ENCODE results near the gene ATP6V0D1. TPM values are rescaled to one million over a fixed set of nuclear protein-coding genes. Genes with fewer than 3 reads are reported as not detected.

Gene ATP6V0D1
- total RNA-seq, 2 donors from 2014 or later: 76.4 to 87.5 TPM

- Mint-ChIP-seq H3K27ac (no peak overlapping the region), H3K36me3 (ENCODE audit: low read depth) (peaks cover 7% of the 10 kb centered on the region), H3K4me1 (peaks cover 37% of the 10 kb centered on the region), H3K27me3 (no peaks in the 10 kb centered on the region), H3K4me3 (no peak overlapping the region)
- no peaks in the 10 kb centered on the region for H3K9me3 ChIP-seq (ENCODE audit: control insufficient read depth, low read length, poor library complexity, severe bottlenecking)
- DNase-seq (no peak), ATAC-seq (no peak)
These were observed 29.1 kb downstream of the ATP6V0D1 start for GRCh38 chr16:67451704-67452435.

- Mint-ChIP-seq H3K36me3 (ENCODE audit: low read depth) (peaks cover 7% of the 10 kb centered on the region), H3K27ac (peak overlapping the region; percentile 65), H3K4me1 (peaks cover 32% of the 10 kb centered on the region), H3K27me3 (no peaks in the 10 kb centered on the region), H3K4me3 (peak overlapping the region; percentile 63)
- DNase-seq (no peak), ATAC-seq (no peak)
- H3K9me3 ChIP-seq (ENCODE audit: control insufficient read depth, low read length, poor library complexity, severe bottlenecking): no peaks in the 10 kb centered on the region
These were observed 29.8 kb downstream of the ATP6V0D1 start for GRCh38 chr16:67451061-67451703.

- no peaks in the 10 kb centered on the region for H3K9me3 ChIP-seq (ENCODE audit: control insufficient read depth, low read length, poor library complexity, severe bottlenecking)
- Mint-ChIP-seq H3K4me1 (peaks cover 31% of the 10 kb centered on the region), H3K4me3 (no peak overlapping the region), H3K27me3 (no peaks in the 10 kb centered on the region), H3K27ac (peak overlapping the region; percentile 65), H3K36me3 (ENCODE audit: low read depth) (peaks cover 9% of the 10 kb centered on the region)
- ATAC-seq (no peak), DNase-seq (no peak)
These were observed 31.2 kb downstream of the ATP6V0D1 start for GRCh38 chr16:67449739-67450138.

- H3K4me3 Mint-ChIP-seq: no peak overlapping the region
- H3K36me3 Mint-ChIP-seq (ENCODE audit: low read depth): peaks cover 10% of the 10 kb centered on the region
- H3K27me3 Mint-ChIP-seq: no peaks in the 10 kb centered on the region
- H3K4me1 Mint-ChIP-seq: peaks cover 31% of the 10 kb centered on the region
- DNase-seq (no peak), ATAC-seq (no peak)
- H3K27ac Mint-ChIP-seq: peak overlapping the region; percentile 34
- H3K9me3 ChIP-seq (ENCODE audit: control insufficient read depth, low read length, poor library complexity, severe bottlenecking): no peaks in the 10 kb centered on the region
These were observed 31.6 kb downstream of the ATP6V0D1 start for GRCh38 chr16:67449336-67449735.

- H3K27me3 Mint-ChIP-seq: no peaks in the 10 kb centered on the region
- peak overlapping the region; percentile 34 for H3K27ac Mint-ChIP-seq
- DNase-seq: no peak
- H3K9me3 ChIP-seq (ENCODE audit: control insufficient read depth, low read length, poor library complexity, severe bottlenecking): no peaks in the 10 kb centered on the region
- H3K36me3 Mint-ChIP-seq (ENCODE audit: low read depth): peaks cover 7% of the 10 kb centered on the region
- peaks cover 30% of the 10 kb centered on the region for H3K4me1 Mint-ChIP-seq
- no peak overlapping the region for H3K4me3 Mint-ChIP-seq
- no peak for ATAC-seq
These were observed 32.4 kb downstream of the ATP6V0D1 start for GRCh38 chr16:67448580-67448979.

GRCh38 chr16:67447508-67448076 lies 33.4 kb downstream of the ATP6V0D1 start:
- Mint-ChIP-seq H3K4me1 (peaks cover 30% of the 10 kb centered on the region), H3K4me3 (no peak overlapping the region), H3K27ac (no peak overlapping the region), H3K36me3 (ENCODE audit: low read depth) (peaks cover 5% of the 10 kb centered on the region), H3K27me3 (no peaks in the 10 kb centered on the region)
- DNase-seq (peak in 2 of 3 donors; percentile 27 to 45), ATAC-seq (peak; percentile 62)
- H3K9me3 ChIP-seq (ENCODE audit: control insufficient read depth, low read length, poor library complexity, severe bottlenecking): no peaks in the 10 kb centered on the region

GRCh38 chr16:67446968-67447507 lies 33.9 kb downstream of the ATP6V0D1 start:
- no peak overlapping the region for H3K4me3 Mint-ChIP-seq
- no peaks in the 10 kb centered on the region for H3K9me3 ChIP-seq (ENCODE audit: control insufficient read depth, low read length, poor library complexity, severe bottlenecking)
- H3K27me3 Mint-ChIP-seq: no peaks in the 10 kb centered on the region
- ATAC-seq (no peak), DNase-seq (no peak)
- peaks cover 30% of the 10 kb centered on the region for H3K4me1 Mint-ChIP-seq
- H3K36me3 Mint-ChIP-seq (ENCODE audit: low read depth): peaks cover 5% of the 10 kb centered on the region
- no peak overlapping the region for H3K27ac Mint-ChIP-seq

GRCh38 chr16:67445913-67446907 lies 34.7 kb downstream of the ATP6V0D1 start:
- Mint-ChIP-seq H3K27me3 (no peaks in the 10 kb centered on the region), H3K36me3 (ENCODE audit: low read depth) (peaks cover 8% of the 10 kb centered on the region), H3K4me1 (peaks cover 30% of the 10 kb centered on the region), H3K27ac (no peak overlapping the region), H3K4me3 (no peak overlapping the region)
- no peak for DNase-seq
- no peak for ATAC-seq
- H3K9me3 ChIP-seq (ENCODE audit: control insufficient read depth, low read length, poor library complexity, severe bottlenecking): no peaks in the 10 kb centered on the region

- ATAC-seq (no peak), DNase-seq (no peak)
- Mint-ChIP-seq H3K4me1 (peaks cover 25% of the 10 kb centered on the region), H3K36me3 (ENCODE audit: low read depth) (peaks cover 6% of the 10 kb centered on the region), H3K27ac (no peak overlapping the region), H3K27me3 (no peaks in the 10 kb centered on the region), H3K4me3 (no peak overlapping the region)
- no peaks in the 10 kb centered on the region for H3K9me3 ChIP-seq (ENCODE audit: control insufficient read depth, low read length, poor library complexity, severe bottlenecking)
These were observed 35.5 kb downstream of the ATP6V0D1 start for GRCh38 chr16:67445441-67445912.

- no peak overlapping the region for H3K4me3 Mint-ChIP-seq
- peaks cover 6% of the 10 kb centered on the region for H3K36me3 Mint-ChIP-seq (ENCODE audit: low read depth)
- peak overlapping the region; percentile 70 for H3K27ac Mint-ChIP-seq
- DNase-seq (no peak), ATAC-seq (no peak)
- no peaks in the 10 kb centered on the region for H3K27me3 Mint-ChIP-seq
- H3K4me1 Mint-ChIP-seq: peaks cover 21% of the 10 kb centered on the region
- no peaks in the 10 kb centered on the region for H3K9me3 ChIP-seq (ENCODE audit: control insufficient read depth, low read length, poor library complexity, severe bottlenecking)
These were observed 35.9 kb downstream of the ATP6V0D1 start for GRCh38 chr16:67445126-67445426.

GRCh38 chr16:67444259-67445125 lies 36.5 kb downstream of the ATP6V0D1 start:
- no peaks in the 10 kb centered on the region for H3K27me3 Mint-ChIP-seq
- peaks cover 19% of the 10 kb centered on the region for H3K4me1 Mint-ChIP-seq
- DNase-seq (no peak), ATAC-seq (no peak)
- peak overlapping the region; percentile 70 for H3K27ac Mint-ChIP-seq
- H3K9me3 ChIP-seq (ENCODE audit: control insufficient read depth, low read length, poor library complexity, severe bottlenecking): no peaks in the 10 kb centered on the region
- peak overlapping the region; percentile 41 for H3K4me3 Mint-ChIP-seq
- peaks cover 6% of the 10 kb centered on the region for H3K36me3 Mint-ChIP-seq (ENCODE audit: low read depth)

GRCh38 chr16:67443265-67443664 lies 37.7 kb downstream of the ATP6V0D1 start:
- DNase-seq (no peak), ATAC-seq (no peak)
- Mint-ChIP-seq H3K27ac (no peak overlapping the region), H3K36me3 (ENCODE audit: low read depth) (peaks cover 12% of the 10 kb centered on the region), H3K4me3 (no peak overlapping the region), H3K27me3 (no peaks in the 10 kb centered on the region), H3K4me1 (peaks cover 16% of the 10 kb centered on the region)
- H3K9me3 ChIP-seq (ENCODE audit: control insufficient read depth, low read length, poor library complexity, severe bottlenecking): no peaks in the 10 kb centered on the region
